ENCODE measurements around the gene ASMT.
"Not testable (repeated sequence)": the region's sequence is repeated elsewhere in the genome, so short reads cannot be mapped to it uniquely, and the experiment has no call there.

ASMT gene

GRCh38 chrX:1597345-1598020 lies 17.4 kb upstream of the ASMT start:
- no peak for DNase-seq (ENCODE audit: low read depth in 2 of 2)

GRCh38 chrX:1598021-1598875 lies 16.6 kb upstream of the ASMT start:
- no peak for DNase-seq (ENCODE audit: low read depth in 2 of 2)

GRCh38 chrX:1598876-1599790 lies 15.7 kb upstream of the ASMT start:
- DNase-seq (ENCODE audit: low read depth in 2 of 2): no peak

- no peak for DNase-seq (ENCODE audit: low read depth in 2 of 2)
These were observed 15.0 kb upstream of the ASMT start for GRCh38 chrX:1599791-1600405.

GRCh38 chrX:1600406-1601050 lies 14.3 kb upstream of the ASMT start:
- DNase-seq (ENCODE audit: low read depth in 2 of 2): no peak

- DNase-seq (ENCODE audit: low read depth in 2 of 2): no peak
These were observed 13.7 kb upstream of the ASMT start for GRCh38 chrX:1601051-1601767.

GRCh38 chrX:1601768-1602085 lies 13.1 kb upstream of the ASMT start:
- no peak for DNase-seq (ENCODE audit: low read depth in 2 of 2)

GRCh38 chrX:1602299-1602698 lies 12.6 kb upstream of the ASMT start:
- DNase-seq (ENCODE audit: low read depth in 2 of 2): no peak

- DNase-seq (ENCODE audit: low read depth in 2 of 2): no peak
These were observed 8.4 kb upstream of the ASMT start for GRCh38 chrX:1606496-1606895.

- DNase-seq (ENCODE audit: low read depth in 2 of 2): no peak
These were observed 5.5 kb upstream of the ASMT start for GRCh38 chrX:1609311-1609710.

GRCh38 chrX:1609762-1610161 lies 5.1 kb upstream of the ASMT start:
- DNase-seq (ENCODE audit: low read depth in 2 of 2): no peak

- no peak for DNase-seq (ENCODE audit: low read depth in 2 of 2)
These were observed 4.7 kb upstream of the ASMT start for GRCh38 chrX:1610166-1610565.

- DNase-seq (ENCODE audit: low read depth in 2 of 2): no peak
These were observed 4.1 kb upstream of the ASMT start for GRCh38 chrX:1610736-1611135.

- DNase-seq (ENCODE audit: low read depth in 2 of 2): no peak
These were observed 2.1 kb upstream of the ASMT start for GRCh38 chrX:1612641-1613286.

- DNase-seq (ENCODE audit: low read depth in 2 of 2): no peak
These were observed 3.8 kb downstream of the ASMT start for GRCh38 chrX:1618689-1619088.

GRCh38 chrX:1623691-1624090 lies 8.8 kb downstream of the ASMT start:
- DNase-seq (ENCODE audit: low read depth in 2 of 2): no peak

GRCh38 chrX:1624158-1624860 lies 9.4 kb downstream of the ASMT start:
- DNase-seq (ENCODE audit: low read depth in 2 of 2): not testable (repeated sequence)

GRCh38 chrX:1624861-1625215 lies 10.0 kb downstream of the ASMT start:
- not testable (repeated sequence) for DNase-seq (ENCODE audit: low read depth in 2 of 2)

GRCh38 chrX:1629244-1629643 lies 14.4 kb downstream of the ASMT start:
- DNase-seq (ENCODE audit: low read depth in 2 of 2): no peak

GRCh38 chrX:1646009-1646408 lies 31.1 kb downstream of the ASMT start:
- no peak for DNase-seq (ENCODE audit: low read depth in 2 of 2)

All from stimulated activated CD4-positive, alpha-beta T cell treated with anti-CD3 and anti-CD28 coated beads, Interleukin-15, amount 100 ng/mL, for 48 hours (primary cell).